GM12892 (cell line): ENCODE results near the gene SHROOM3.

Source experiments
- DNase-seq: peaks from one replicate; pipeline ENCODE4 v3.0.0; 2011; ENCODE audit not compliant: insufficient read length
- FAIRE-seq: peaks from 2 replicates; lab custom pipeline; 2011; peaks lifted over from hg19 to GRCh38; lab: Jason Lieb, UNC
- POLR2A ChIP-seq: IDR thresholded peaks from 2 replicates; pipeline ENCODE4 v1.6.1; 2011; ENCODE audit warnings: low read depth, low read length, control low read depth
- POLR2AphosphoS5 ChIP-seq: IDR thresholded peaks from 2 replicates; pipeline ENCODE4 v1.6.1; 2011; ENCODE audit warnings: low read depth, low read length, control low read depth
- TAF1 ChIP-seq: IDR thresholded peaks from 2 replicates; pipeline ENCODE4 v1.6.1; 2011; ENCODE audit warnings: low read depth, mild to moderate bottlenecking, control low read depth, low read length, borderline replicate concordance

Gene SHROOM3

GRCh38 chr4:76563454-76564122, 128.6 kb downstream of the SHROOM3 start:
- FAIRE-seq (no peak), DNase-seq (no peak)
- no peak for TF ChIP-seq POLR2AphosphoS5
- TF ChIP-seq TAF1: no peak
- no peak for TF ChIP-seq POLR2A

- DNase-seq (no peak), FAIRE-seq (no peak)
- TF ChIP-seq TAF1: no peak
These were observed 129.3 kb downstream of the SHROOM3 start for GRCh38 chr4:76564123-76564915.

GRCh38 chr4:76568262-76568661, 133.2 kb downstream of the SHROOM3 start:
- no peak for FAIRE-seq
- no peak for TF ChIP-seq POLR2A
- TF ChIP-seq TAF1: no peak
- TF ChIP-seq POLR2AphosphoS5: no peak

GRCh38 chr4:76569225-76569624, 134.2 kb downstream of the SHROOM3 start:
- DNase-seq: no peak

More at GRCh38 chr4:76568262-76568661, 133.2 kb downstream of the SHROOM3 start:
- no peak for DNase-seq

GRCh38 chr4:76569706-76570105, 134.7 kb downstream of the SHROOM3 start:
- FAIRE-seq (peak; percentile 36), DNase-seq (no peak)
- TF ChIP-seq POLR2AphosphoS5: no peak
- TF ChIP-seq POLR2A: no peak
- no peak for TF ChIP-seq TAF1

More at GRCh38 chr4:76569225-76569624, 134.2 kb downstream of the SHROOM3 start:
- no peak for FAIRE-seq
- no peak for TF ChIP-seq TAF1

- FAIRE-seq (no peak), DNase-seq (no peak)
- TF ChIP-seq POLR2AphosphoS5: no peak
- no peak for TF ChIP-seq TAF1
- no peak for TF ChIP-seq POLR2A
These were observed 135.3 kb downstream of the SHROOM3 start for GRCh38 chr4:76570141-76570973.

GRCh38 chr4:76571274-76571673, 136.2 kb downstream of the SHROOM3 start:
- DNase-seq (no peak), FAIRE-seq (no peak)
- TF ChIP-seq POLR2AphosphoS5: no peak
- TF ChIP-seq TAF1: no peak
- TF ChIP-seq POLR2A: no peak

- FAIRE-seq: no peak
- no peak for DNase-seq
- no peak for TF ChIP-seq POLR2A
- no peak for TF ChIP-seq TAF1
- TF ChIP-seq POLR2AphosphoS5: no peak
These were observed 137.2 kb downstream of the SHROOM3 start for GRCh38 chr4:76572224-76572623.

- DNase-seq: no peak
- no peak for FAIRE-seq
- no peak for TF ChIP-seq TAF1
- TF ChIP-seq POLR2A: no peak
- TF ChIP-seq POLR2AphosphoS5: no peak
These were observed 141.8 kb downstream of the SHROOM3 start for GRCh38 chr4:76576824-76577223.

- TF ChIP-seq POLR2A: no peak
- no peak for TF ChIP-seq POLR2AphosphoS5
- no peak for TF ChIP-seq TAF1
- no peak for FAIRE-seq
- no peak for DNase-seq
These were observed 143.1 kb downstream of the SHROOM3 start for GRCh38 chr4:76578002-76578560.
